HUES48 (cell line): Measurements from ENCODE around the gene COMMD10.
"Not testable (repeated sequence)": the region's sequence is repeated elsewhere in the genome, so short reads cannot be mapped to it uniquely, and the experiment has no call there.

Experiments used
- H3K27ac ChIP-seq: one replicate; pipeline ENCODE4 v1.7.0; 2013; ENCODE audit warnings: low read depth, low read length, inconsistent platforms
- H3K27me3 ChIP-seq: 2 replicates; pipeline ENCODE4 v1.6.1; 2013; ENCODE audit warnings: mild to moderate bottlenecking, low read length; ENCODE audit not compliant: control insufficient read depth, insufficient read depth
- H3K36me3 ChIP-seq: 2 replicates; pipeline ENCODE4 v1.6.1; 2013; ENCODE audit warnings: low read length; ENCODE audit not compliant: control insufficient read depth, insufficient read depth
- H3K4me1 ChIP-seq: 2 replicates; pipeline ENCODE4 v1.6.1; 2013; ENCODE audit warnings: mild to moderate bottlenecking, low read length; ENCODE audit not compliant: control insufficient read depth, insufficient read depth
- H3K4me3 ChIP-seq: 2 replicates; pipeline ENCODE4 v1.5.1; 2013; ENCODE audit warnings: mild to moderate bottlenecking, low read depth, low read length
- H3K9ac ChIP-seq: 2 replicates; pipeline ENCODE4 v1.6.1; 2013; ENCODE audit warnings: mild to moderate bottlenecking, low read depth, low read length, moderate library complexity
- H3K9me3 ChIP-seq: 2 replicates; pipeline ENCODE4 v1.6.1; 2013; ENCODE audit warnings: low read length; ENCODE audit not compliant: control insufficient read depth, insufficient read depth

The COMMD10 gene

GRCh38 chr5:116063950-116064349 lies 20.9 kb upstream of the COMMD10 start:
- Histone ChIP-seq H3K4me1 (no peaks in the 10 kb centered on the region), H3K27ac (no peak overlapping the region), H3K4me3 (no peak overlapping the region), H3K9me3 (no peaks in the 10 kb centered on the region), H3K27me3 (no peaks in the 10 kb centered on the region), H3K36me3 (no peaks in the 10 kb centered on the region), H3K9ac (no peak overlapping the region)

- Histone ChIP-seq H3K9ac (no peak overlapping the region), H3K27ac (no peak overlapping the region), H3K4me1 (no peaks in the 10 kb centered on the region), H3K36me3 (no peaks in the 10 kb centered on the region), H3K4me3 (no peak overlapping the region), H3K27me3 (0 out of 2 replicates have a peak, but pooled peaks cover 3% of the 10 kb centered on the region), H3K9me3 (no peaks in the 10 kb centered on the region)
Measured at GRCh38 chr5:116068028-116068632, 16.7 kb upstream of the COMMD10 start.

GRCh38 chr5:116071211-116071610 lies 13.6 kb upstream of the COMMD10 start:
- Histone ChIP-seq H3K9ac (no peak overlapping the region), H3K27me3 (0 out of 2 replicates have a peak, but pooled peaks cover 3% of the 10 kb centered on the region), H3K36me3 (no peaks in the 10 kb centered on the region), H3K4me1 (no peaks in the 10 kb centered on the region), H3K9me3 (no peaks in the 10 kb centered on the region), H3K27ac (no peak overlapping the region), H3K4me3 (no peak overlapping the region)

- Histone ChIP-seq H3K27me3 (0 out of 2 replicates have a peak, but pooled peaks cover 3% of the 10 kb centered on the region), H3K27ac (no peak overlapping the region), H3K4me3 (no peak overlapping the region), H3K9ac (no peak overlapping the region), H3K36me3 (no peaks in the 10 kb centered on the region), H3K4me1 (no peaks in the 10 kb centered on the region), H3K9me3 (no peaks in the 10 kb centered on the region)
Measured at GRCh38 chr5:116075191-116075831, 9.5 kb upstream of the COMMD10 start.

GRCh38 chr5:116076496-116076895 lies 8.3 kb upstream of the COMMD10 start:
- H3K36me3 ChIP-seq = no peaks in the 10 kb centered on the region
- no peak overlapping the region for H3K9ac ChIP-seq
- H3K27me3 ChIP-seq = no peaks in the 10 kb centered on the region
- H3K9me3 ChIP-seq = no peaks in the 10 kb centered on the region
- no peak overlapping the region for H3K4me3 ChIP-seq
- no peaks in the 10 kb centered on the region for H3K4me1 ChIP-seq
- no peak overlapping the region for H3K27ac ChIP-seq

- H3K36me3 ChIP-seq = no peaks in the 10 kb centered on the region
- no peak overlapping the region for H3K9ac ChIP-seq
- H3K4me1 ChIP-seq = no peaks in the 10 kb centered on the region
- no peaks in the 10 kb centered on the region for H3K27me3 ChIP-seq
- no peak overlapping the region for H3K27ac ChIP-seq
- H3K9me3 ChIP-seq = no peaks in the 10 kb centered on the region
- H3K4me3 ChIP-seq = no peak overlapping the region
Measured at GRCh38 chr5:116078199-116078598, 6.6 kb upstream of the COMMD10 start.

GRCh38 chr5:116084287-116084691 lies 536 bp upstream of the COMMD10 start:
- no peaks in the 10 kb centered on the region for H3K9me3 ChIP-seq
- H3K27ac ChIP-seq = no peak overlapping the region

GRCh38 chr5:116086309-116086708 lies 1.5 kb downstream of the COMMD10 start:
- H3K9ac ChIP-seq, H3K27me3 ChIP-seq, H3K27ac ChIP-seq, H3K9me3 ChIP-seq: not testable (repeated sequence)
- peak overlapping the region; percentile 79 for H3K4me3 ChIP-seq
- peaks cover 16% of the 10 kb centered on the region; the same call in 1 of the 2 replicates for H3K4me1 ChIP-seq
- H3K36me3 ChIP-seq = peaks cover 23% of the 10 kb centered on the region

More at GRCh38 chr5:116084287-116084691, 536 bp upstream of the COMMD10 start:
- Histone ChIP-seq H3K36me3 (peaks cover 11% of the 10 kb centered on the region), H3K4me3 (peak overlapping the region; percentile 79), H3K27me3 (no peaks in the 10 kb centered on the region), H3K9ac (peak overlapping the region; percentile 83), H3K4me1 (peaks cover 16% of the 10 kb centered on the region; the same call in 1 of the 2 replicates)

GRCh38 chr5:116088062-116088461 lies 3.2 kb downstream of the COMMD10 start:
- Histone ChIP-seq H3K9ac (no peak overlapping the region), H3K36me3 (peaks cover 40% of the 10 kb centered on the region), H3K27ac (no peak overlapping the region), H3K9me3 (no peaks in the 10 kb centered on the region), H3K4me3 (no peak overlapping the region), H3K27me3 (no peaks in the 10 kb centered on the region), H3K4me1 (peaks cover 16% of the 10 kb centered on the region; the same call in 1 of the 2 replicates)

- Histone ChIP-seq H3K36me3 (peaks cover 63% of the 10 kb centered on the region), H3K9ac (no peak overlapping the region), H3K4me3 (no peak overlapping the region), H3K27ac (no peak overlapping the region), H3K4me1 (peaks cover 6% of the 10 kb centered on the region; the same call in 1 of the 2 replicates), H3K27me3 (no peaks in the 10 kb centered on the region), H3K9me3 (no peaks in the 10 kb centered on the region)
Measured at GRCh38 chr5:116090302-116090701, 5.5 kb downstream of the COMMD10 start.

GRCh38 chr5:116091416-116091815 lies 6.6 kb downstream of the COMMD10 start:
- Histone ChIP-seq H3K27ac (no peak overlapping the region), H3K9me3 (no peaks in the 10 kb centered on the region), H3K9ac (no peak overlapping the region), H3K4me1 (no peaks in the 10 kb centered on the region), H3K4me3 (no peak overlapping the region), H3K27me3 (no peaks in the 10 kb centered on the region), H3K36me3 (peaks cover 70% of the 10 kb centered on the region)
